NCI-H510A treated with DMSO at 0.1 percent for 48 hours (cell line): ENCODE results near the gene ATF4.

ENCODE experiments used
- DNase-seq: peaks from one replicate; lab custom pipeline; 2025; lab: John Stamatoyannopoulos, UW

The ATF4 gene

DNA sequence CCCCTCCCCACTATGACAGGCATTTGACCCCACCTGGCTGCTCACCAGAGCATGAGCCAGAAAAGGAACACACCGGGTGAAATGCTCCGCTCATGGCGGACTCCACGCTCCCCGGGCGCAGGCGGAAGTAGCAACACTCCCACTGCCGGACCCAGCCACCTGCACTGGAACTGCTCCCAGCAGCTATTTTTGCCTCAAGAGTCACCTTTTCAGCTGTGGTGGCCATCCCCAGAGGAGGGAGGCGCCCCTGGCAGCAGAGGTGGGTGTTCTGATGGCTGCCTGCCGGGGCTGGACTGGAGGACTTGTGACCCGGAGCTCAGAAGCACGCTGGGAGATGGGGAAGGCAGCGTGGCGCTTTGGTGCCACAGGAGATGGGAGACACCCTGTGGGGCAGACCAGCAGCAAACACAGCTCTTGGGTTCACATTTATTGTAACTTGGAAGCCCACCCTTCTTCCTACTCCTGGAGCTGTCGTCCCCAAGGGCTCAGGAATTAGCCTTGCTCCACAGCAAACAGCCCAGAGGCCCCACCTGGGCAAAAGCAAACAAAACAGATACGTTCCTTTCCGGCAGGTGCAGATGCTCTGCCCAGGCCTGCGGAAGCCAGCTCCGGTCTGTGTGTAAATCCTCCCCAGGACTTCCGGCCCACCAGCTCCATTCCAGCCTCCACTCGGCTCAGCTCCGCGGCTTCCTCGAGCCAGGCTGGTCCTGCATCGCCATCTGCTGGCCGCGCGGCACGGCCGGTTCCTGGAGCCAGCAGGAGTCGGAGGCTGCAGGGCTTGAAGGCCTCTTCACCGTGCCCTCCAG, 8.5 kb downstream of the ATF4 start:
- DNase-seq, result peak; percentile 91

DNA sequence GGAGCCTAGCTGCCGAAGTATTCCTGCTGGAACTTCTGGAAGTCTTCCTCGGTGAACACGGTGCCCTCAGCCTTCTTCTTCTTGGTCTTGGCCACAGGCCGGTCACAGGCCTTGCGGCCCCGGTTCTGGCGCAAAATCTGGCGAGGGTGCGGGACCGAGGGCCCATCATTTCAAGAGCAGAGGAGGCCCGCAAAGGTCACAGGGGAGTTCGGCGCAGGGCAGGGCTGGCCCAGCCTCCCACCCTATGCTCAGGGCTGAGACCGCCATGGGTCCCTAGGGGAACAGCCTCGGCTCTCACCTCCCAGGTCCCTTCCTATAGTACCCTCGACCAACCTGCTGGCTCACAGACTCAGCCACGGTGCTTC, 9.1 kb downstream of the ATF4 start:
- no peak for DNase-seq

- no peak for DNase-seq
Observed at GRCh38 chr22:39530116-39530515, 9.8 kb downstream of the ATF4 start.

DNA sequence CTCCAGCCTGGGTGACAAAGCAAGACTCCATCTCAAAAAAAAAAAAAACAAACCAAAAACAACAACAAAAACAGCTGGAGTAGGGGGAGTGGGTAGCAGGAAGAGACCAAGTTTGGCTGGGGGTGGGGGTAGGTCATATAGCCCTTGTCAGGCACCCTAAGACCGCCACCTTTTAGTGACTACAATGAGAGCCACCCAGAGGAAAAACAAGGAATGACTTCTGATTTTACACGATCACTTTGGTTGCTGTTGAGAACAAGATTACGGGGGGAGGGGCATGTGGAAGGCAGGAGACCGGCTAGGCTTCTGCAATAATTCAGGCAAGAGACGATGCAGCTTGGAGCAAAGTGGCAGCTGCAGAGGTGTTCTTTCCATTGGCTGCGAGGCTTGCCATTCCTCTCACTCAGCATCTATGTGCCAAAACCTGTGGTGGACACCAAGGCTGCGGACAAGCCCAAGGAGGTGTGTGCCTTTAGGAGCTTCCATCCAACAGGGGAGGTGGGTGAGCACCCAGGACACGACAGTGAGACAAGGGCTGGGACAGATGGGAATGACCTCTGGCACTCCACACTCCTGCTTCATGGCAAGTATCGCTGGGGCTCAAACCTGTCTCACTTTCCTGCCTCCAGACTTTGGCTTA, 10.4 kb downstream of the ATF4 start:
- peak; percentile 51 for DNase-seq

GRCh38 chr22:39532215-39533073, 12.1 kb downstream of the ATF4 start, which contains the start of gene RPS19BP1:
TSS of gene RPS19BP1 (minus strand) at chr22:39532748. CDS start at chr22:39532738, 10 bp downstream.
- DNase-seq, result peak; percentile 96

- no peak for DNase-seq
Observed at GRCh38 chr22:39534092-39534506, 13.7 kb downstream of the ATF4 start.

DNA sequence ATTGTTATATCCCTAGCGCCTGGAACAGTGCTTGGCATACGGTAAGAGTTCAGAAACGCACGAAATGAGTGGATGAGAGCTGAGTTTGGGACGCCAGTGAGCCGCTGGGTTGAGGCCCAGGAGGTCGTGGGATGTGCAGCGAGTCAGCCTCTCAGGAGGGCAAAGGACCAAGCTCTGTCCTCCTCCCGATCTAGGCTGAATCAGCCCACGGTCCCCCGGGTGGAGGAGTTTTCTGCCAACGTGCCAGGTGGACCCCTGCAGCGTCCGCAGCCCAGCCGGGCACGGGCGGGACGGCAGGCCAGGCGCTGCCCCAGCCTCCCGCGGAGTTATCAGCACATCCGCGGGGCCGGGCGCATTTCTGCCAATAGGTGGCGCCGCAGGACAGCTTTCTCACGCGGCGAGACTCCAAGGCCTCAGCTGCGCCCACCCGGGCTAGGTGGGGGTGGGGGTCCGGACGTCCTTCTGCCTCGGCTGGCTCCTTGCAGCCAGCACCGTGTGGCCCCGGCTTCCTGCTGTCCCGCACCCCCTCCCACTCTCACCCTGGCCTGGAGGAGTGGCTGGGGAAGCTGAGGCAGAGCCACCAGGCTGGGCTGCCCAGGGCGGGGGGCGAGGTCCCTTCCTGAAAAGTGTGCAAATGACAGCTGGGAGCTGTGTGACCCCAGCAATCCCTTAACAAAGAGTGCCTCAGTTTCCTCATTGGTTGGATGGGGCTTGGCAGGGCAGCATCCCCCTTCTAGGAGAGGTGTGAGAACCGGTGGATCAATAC, 14.4 kb downstream of the ATF4 start:
- peak; percentile 47 for DNase-seq

DNA sequence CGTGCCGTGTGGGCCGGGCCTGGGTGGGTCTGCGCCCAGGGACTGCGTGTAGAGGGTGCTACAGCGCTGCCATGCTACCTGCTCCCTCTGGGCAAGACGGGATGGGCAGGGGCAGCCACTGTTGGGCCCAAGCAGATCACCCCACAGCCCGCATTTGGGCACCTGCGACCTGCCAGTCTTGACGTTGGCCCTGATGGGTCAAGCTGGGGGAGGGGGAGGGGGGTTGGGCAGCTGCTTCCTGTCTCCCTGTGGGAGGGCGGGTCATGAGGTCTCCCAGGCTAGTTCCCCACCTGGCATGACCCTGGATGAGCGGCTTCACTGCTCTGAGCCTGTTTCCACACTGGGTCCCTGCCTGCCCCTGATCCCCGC, 15.0 kb downstream of the ATF4 start:
- no peak for DNase-seq

DNA sequence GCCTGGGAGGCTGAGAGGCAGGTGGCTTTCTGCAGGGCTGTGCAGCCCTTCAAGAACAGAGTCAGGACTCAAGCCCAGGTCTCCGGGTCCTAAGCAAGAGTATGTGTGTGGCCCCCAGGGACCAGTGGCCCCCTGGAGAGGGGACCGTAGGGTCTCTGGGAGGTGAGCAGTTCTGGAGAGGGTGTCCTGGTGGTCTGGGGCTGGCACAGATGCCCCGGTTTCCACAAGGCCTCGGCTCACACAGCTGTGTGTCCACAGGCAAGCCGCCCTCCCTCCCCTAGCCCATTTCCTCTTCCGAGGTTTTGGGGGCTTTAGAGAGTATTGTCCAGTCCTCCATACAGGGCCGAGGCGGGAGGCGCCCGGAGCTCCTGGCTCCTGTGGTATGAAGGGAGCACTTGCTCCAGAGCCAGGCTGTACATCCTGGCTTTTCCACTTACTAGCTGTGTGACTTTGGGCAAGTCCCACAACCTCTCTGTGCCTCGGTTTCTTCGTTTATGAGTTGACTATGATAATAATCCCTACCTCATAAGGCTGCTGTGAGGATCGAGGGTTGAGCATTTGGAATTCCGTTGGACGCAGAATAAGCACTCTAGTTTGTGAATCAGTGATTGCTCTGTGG, 15.6 kb downstream of the ATF4 start:
- no peak for DNase-seq

GRCh38 chr22:39536711-39537110, 16.3 kb downstream of the ATF4 start:
- DNase-seq, result no peak

GRCh38 chr22:39537975-39538374, 17.6 kb downstream of the ATF4 start:
- no peak for DNase-seq

GRCh38 chr22:39543095-39543494, 22.7 kb downstream of the ATF4 start:
- DNase-seq, result no peak

DNA sequence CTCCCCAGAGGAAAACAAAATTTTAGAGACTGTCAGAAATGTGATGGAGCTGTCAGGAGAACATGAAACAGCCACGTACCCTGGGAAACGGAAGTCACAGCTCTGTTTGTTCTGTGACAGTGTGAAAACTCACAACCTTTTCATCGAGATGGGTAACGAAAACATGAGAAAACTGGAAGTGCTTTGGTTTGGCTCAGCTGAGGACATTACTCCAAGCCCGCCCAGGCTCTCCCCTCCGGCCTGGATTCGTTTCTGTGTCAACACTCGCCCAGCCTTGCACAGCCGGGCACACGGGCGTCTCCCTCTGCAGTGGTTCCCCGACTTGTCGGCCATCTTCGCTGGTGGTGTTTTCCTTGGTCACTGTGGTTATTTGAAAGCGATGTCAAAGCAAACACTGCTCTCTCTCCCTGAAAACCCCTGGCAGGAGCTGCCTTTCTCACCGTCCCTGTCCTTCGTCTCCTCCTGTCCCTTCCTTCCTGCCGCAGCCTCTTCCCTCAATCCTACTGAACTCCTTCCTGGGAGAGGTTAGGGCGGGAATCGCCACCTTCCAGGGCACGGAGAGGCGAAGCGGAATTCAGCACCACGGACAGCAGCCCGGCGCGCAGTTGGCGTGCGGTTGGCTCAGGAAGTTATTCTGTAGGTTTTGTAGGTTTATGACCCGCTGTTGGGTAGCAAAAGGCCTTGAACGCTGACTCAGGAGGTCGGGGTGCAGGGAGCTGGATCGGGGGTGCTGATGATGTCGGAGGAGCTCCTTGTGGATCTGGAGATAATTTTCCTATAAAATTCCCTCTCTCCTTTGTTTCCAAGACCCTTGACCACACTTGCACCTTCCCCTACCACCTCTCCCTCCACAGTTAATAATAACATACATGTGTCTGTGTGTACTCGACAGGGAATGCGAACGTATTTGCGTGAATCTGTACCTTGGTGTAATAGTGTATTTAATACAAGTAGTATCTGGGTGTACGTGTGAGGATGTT, 25.3 kb downstream of the ATF4 start:
- DNase-seq, result no peak

- DNase-seq, result no peak
Observed at GRCh38 chr22:39546889-39547586, 26.7 kb downstream of the ATF4 start.

GRCh38 chr22:39547587-39547947, 27.2 kb downstream of the ATF4 start:
- no peak for DNase-seq

- DNase-seq, result no peak
Observed at GRCh38 chr22:39553429-39553828, 33.1 kb downstream of the ATF4 start.

- no peak for DNase-seq
Observed at GRCh38 chr22:39554151-39554550, 33.8 kb downstream of the ATF4 start.

GRCh38 chr22:39556970-39557841, 36.8 kb downstream of the ATF4 start:
- DNase-seq, result no peak

DNA sequence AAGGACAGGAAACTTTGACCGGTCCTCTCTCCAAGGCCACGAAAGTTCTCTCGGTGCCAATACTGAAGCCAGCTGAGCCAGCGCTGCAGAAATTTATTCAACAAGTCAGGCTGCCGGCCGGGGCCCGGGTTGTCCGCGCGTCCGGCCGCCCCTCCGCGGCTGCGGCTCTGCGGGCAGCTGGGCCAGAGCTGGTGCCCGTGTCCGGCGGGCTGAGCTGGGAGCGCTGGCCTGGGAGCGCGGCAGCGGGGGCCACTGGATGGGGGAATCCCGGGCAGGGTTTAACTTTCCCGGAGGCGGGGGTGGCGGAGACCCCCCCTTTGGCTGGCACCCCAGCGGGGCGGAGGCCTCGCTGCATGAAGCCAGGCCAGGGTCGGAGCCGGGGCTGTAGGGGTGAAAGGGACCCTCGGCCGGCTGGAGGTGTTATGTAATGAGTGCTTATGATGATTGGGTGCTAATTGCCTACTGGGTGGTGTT, 37.9 kb downstream of the ATF4 start:
- DNase-seq, result no peak
